GM18505 (cell line): ENCODE data around the gene ATN1.

Experiments
- ATAC-seq: cut with Tn5 transposase; IDR thresholded peaks from one replicate; pipeline ENCODE4 v1.9.1; 2021; ENCODE audit not compliant: unreplicated experiment
- POLR2A ChIP-seq: IDR thresholded peaks from 4 replicates; pipeline ENCODE4 v1.6.1; 2011; ENCODE audit warnings: borderline replicate concordance; ENCODE audit not compliant: insufficient read depth, insufficient read length; ENCODE audit errors: extremely low read depth

Gene ATN1

GRCh38 chr12:6939191-6939540, 11.4 kb downstream of the ATN1 start:
- no peak for TF ChIP-seq POLR2A
- no peak for ATAC-seq

GRCh38 chr12:6941267-6941666, 13.5 kb downstream of the ATN1 start:
- TF ChIP-seq POLR2A = peak; percentile 11
- ATAC-seq = no peak

- no peak for ATAC-seq
- TF ChIP-seq POLR2A = peak; percentile 14
Measured at GRCh38 chr12:6941782-6942181, 14.0 kb downstream of the ATN1 start.

GRCh38 chr12:6942331-6942665, 14.5 kb downstream of the ATN1 start:
- ATAC-seq = no peak

GRCh38 chr12:6943389-6943721, 15.6 kb downstream of the ATN1 start:
- TF ChIP-seq POLR2A = no peak
- ATAC-seq = peak; percentile 19

More at GRCh38 chr12:6942331-6942665, 14.5 kb downstream of the ATN1 start:
- TF ChIP-seq POLR2A = no peak

- ATAC-seq = peak; percentile 32
- TF ChIP-seq POLR2A = peak; percentile 99
Measured at GRCh38 chr12:6943722-6944380, 16.1 kb downstream of the ATN1 start, which contains the start of the genes C12orf57 and RNU7-1. C12orf57 (plus strand) TSS chr12:6944022; CDS start chr12:6944122, 100 bp downstream. RNU7-1 (plus strand) TSS chr12:6943816.

- ATAC-seq = peak; percentile 37
- no peak for TF ChIP-seq POLR2A
Measured at GRCh38 chr12:6944381-6945186, 16.8 kb downstream of the ATN1 start.

GRCh38 chr12:6945613-6946012, 17.9 kb downstream of the ATN1 start:
- ATAC-seq = no peak
- no peak for TF ChIP-seq POLR2A

- TF ChIP-seq POLR2A = no peak
- ATAC-seq = peak; percentile 18
Measured at GRCh38 chr12:6946033-6946919, 18.5 kb downstream of the ATN1 start.

- TF ChIP-seq POLR2A = no peak
- no peak for ATAC-seq
Measured at GRCh38 chr12:6946920-6947374, 19.2 kb downstream of the ATN1 start.

GRCh38 chr12:6947615-6948014, 19.9 kb downstream of the ATN1 start:
- no peak for TF ChIP-seq POLR2A
- ATAC-seq = no peak

- TF ChIP-seq POLR2A = peak; percentile 33
- no peak for ATAC-seq
Measured at GRCh38 chr12:6948873-6949594, 21.3 kb downstream of the ATN1 start.

GRCh38 chr12:6950401-6950801, 22.6 kb downstream of the ATN1 start:
- no peak for ATAC-seq
- no peak for TF ChIP-seq POLR2A

GRCh38 chr12:6950811-6951540, 23.2 kb downstream of the ATN1 start, which contains the start of gene PTPN6:
PTPN6 (plus strand) TSS chr12:6951356; CDS start chr12:6951513, 157 bp downstream.
- ATAC-seq = no peak
- TF ChIP-seq POLR2A = peak; percentile 98
